H1 (cell line): ENCODE data around the gene CRABP2. TPM values are rescaled to one million over a fixed set of nuclear protein-coding genes. Genes with fewer than 3 reads are reported as not detected.
A peak's percentile ranks its signal among the peaks of the same experiment; 100 is the strongest.

ENCODE experiments used
- POLR2AphosphoS5 ChIP-seq: IDR thresholded peaks from 2 replicates; pipeline ENCODE4 v1.6.1; 2011; ENCODE audit warnings: low read depth, low read length
- polyA plus RNA-seq, 7 experiments: library from polyadenylated mRNA; depleted of rRNA in 3 of 7; stranded (reverse) in 5 of 7; unstranded in 2 of 7; fragments of >200 nt in 5 of 7; fragments of 200-250 nt in 2 of 7; gene quantifications; 1 replicate in 5 of 7; 2 replicates in 1 of 7; 4 replicates in 1 of 7; pipeline versions ENCODE4 v1.2.1 to v1.2.3, GENCODE V29; 2011 to 2013; ENCODE audit warnings: missing spikeins in 2 of 7, mixed read lengths in 2 of 7
- total RNA-seq: library from RNA; stranded (reverse); fragmentation: NEBNext Ultra II Directional; extraction: Animal tissue kit (Norgen Biotek cat#: 25700); gene quantifications from 2 replicates; pipeline ENCODE4 v1.2.1, GENCODE V29; 2021
- TF ChIP-seq, protein P1 (sequence below): fragments of 300-600 bp; sonication (generic); IDR thresholded peaks from 2 replicates; pipeline ENCODE4 v1.7.1; 2012; ENCODE audit warnings: low read length, moderate library complexity, mild to moderate bottlenecking, inconsistent platforms; ENCODE audit not compliant: insufficient replicate concordance
- TF ChIP-seq, protein P2 (sequence below), 3 experiments: IDR thresholded peaks; 1 replicate in 2 of 3; 2 replicates in 1 of 3; pipeline versions ENCODE4 v1.5.1 to v1.6.1; 2011; ENCODE audit warnings: low read length in 3 of 3, mild to moderate bottlenecking in 3 of 3, inconsistent platforms in 2 of 3, low read depth in 1 of 3, moderate library complexity in 1 of 3; ENCODE audit not compliant: insufficient read depth in 1 of 3; ENCODE audit errors: control extremely low read depth in 1 of 3

The CRABP2 gene
- total and polyA plus RNA-seq, 2 of the 8 experiments (the other 6 are each of a cell fraction or from before 2014, with no cell fraction given): 69.2 to 119 TPM

DNA sequence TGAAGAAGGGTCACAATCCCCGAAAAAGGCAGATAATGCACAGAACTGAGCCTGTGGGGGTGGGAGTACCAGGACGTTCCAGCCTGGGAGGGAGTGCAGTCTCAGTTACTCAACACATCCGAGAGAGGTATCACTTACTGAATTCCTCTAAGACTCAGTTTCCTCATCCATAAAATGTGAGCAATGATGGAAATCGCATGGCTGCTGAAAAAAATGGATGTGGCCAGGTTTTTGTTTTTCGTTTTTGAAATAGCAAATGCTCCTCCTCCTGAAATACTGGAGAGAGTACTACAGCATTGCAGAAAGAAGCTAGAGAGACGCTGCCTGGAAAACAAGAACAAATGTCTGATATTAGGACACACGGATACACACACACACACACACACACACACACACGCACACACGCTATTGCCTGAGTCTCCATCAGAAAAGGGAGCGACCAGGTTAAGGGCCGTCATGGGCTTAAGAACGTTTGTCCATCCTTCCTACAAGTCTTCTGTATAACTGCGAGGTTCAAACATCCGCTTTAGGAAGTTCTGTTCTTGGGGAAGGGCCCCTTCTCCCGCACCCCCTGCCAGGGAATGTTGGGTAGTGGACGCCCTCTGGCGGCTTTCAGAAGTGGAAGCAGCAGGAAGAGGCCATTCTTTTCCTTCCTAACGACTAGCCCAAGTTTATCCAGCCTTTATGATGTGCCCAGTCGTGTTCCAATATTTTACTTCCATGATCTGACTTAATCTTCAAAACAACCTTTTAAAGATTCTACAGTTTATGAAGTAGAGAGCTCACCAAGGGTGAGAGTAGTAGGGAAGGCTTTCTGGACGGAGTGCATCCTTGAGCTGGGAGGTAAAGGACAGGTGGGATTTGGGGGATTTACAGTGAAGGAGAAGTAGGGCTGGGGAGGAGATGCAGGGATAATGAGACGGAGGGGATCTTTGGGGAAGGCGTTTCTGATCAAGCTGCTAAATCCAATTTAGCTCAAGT lies 27.5 kb downstream of the CRABP2 start (continued):
- TF ChIP-seq, protein P1, sequence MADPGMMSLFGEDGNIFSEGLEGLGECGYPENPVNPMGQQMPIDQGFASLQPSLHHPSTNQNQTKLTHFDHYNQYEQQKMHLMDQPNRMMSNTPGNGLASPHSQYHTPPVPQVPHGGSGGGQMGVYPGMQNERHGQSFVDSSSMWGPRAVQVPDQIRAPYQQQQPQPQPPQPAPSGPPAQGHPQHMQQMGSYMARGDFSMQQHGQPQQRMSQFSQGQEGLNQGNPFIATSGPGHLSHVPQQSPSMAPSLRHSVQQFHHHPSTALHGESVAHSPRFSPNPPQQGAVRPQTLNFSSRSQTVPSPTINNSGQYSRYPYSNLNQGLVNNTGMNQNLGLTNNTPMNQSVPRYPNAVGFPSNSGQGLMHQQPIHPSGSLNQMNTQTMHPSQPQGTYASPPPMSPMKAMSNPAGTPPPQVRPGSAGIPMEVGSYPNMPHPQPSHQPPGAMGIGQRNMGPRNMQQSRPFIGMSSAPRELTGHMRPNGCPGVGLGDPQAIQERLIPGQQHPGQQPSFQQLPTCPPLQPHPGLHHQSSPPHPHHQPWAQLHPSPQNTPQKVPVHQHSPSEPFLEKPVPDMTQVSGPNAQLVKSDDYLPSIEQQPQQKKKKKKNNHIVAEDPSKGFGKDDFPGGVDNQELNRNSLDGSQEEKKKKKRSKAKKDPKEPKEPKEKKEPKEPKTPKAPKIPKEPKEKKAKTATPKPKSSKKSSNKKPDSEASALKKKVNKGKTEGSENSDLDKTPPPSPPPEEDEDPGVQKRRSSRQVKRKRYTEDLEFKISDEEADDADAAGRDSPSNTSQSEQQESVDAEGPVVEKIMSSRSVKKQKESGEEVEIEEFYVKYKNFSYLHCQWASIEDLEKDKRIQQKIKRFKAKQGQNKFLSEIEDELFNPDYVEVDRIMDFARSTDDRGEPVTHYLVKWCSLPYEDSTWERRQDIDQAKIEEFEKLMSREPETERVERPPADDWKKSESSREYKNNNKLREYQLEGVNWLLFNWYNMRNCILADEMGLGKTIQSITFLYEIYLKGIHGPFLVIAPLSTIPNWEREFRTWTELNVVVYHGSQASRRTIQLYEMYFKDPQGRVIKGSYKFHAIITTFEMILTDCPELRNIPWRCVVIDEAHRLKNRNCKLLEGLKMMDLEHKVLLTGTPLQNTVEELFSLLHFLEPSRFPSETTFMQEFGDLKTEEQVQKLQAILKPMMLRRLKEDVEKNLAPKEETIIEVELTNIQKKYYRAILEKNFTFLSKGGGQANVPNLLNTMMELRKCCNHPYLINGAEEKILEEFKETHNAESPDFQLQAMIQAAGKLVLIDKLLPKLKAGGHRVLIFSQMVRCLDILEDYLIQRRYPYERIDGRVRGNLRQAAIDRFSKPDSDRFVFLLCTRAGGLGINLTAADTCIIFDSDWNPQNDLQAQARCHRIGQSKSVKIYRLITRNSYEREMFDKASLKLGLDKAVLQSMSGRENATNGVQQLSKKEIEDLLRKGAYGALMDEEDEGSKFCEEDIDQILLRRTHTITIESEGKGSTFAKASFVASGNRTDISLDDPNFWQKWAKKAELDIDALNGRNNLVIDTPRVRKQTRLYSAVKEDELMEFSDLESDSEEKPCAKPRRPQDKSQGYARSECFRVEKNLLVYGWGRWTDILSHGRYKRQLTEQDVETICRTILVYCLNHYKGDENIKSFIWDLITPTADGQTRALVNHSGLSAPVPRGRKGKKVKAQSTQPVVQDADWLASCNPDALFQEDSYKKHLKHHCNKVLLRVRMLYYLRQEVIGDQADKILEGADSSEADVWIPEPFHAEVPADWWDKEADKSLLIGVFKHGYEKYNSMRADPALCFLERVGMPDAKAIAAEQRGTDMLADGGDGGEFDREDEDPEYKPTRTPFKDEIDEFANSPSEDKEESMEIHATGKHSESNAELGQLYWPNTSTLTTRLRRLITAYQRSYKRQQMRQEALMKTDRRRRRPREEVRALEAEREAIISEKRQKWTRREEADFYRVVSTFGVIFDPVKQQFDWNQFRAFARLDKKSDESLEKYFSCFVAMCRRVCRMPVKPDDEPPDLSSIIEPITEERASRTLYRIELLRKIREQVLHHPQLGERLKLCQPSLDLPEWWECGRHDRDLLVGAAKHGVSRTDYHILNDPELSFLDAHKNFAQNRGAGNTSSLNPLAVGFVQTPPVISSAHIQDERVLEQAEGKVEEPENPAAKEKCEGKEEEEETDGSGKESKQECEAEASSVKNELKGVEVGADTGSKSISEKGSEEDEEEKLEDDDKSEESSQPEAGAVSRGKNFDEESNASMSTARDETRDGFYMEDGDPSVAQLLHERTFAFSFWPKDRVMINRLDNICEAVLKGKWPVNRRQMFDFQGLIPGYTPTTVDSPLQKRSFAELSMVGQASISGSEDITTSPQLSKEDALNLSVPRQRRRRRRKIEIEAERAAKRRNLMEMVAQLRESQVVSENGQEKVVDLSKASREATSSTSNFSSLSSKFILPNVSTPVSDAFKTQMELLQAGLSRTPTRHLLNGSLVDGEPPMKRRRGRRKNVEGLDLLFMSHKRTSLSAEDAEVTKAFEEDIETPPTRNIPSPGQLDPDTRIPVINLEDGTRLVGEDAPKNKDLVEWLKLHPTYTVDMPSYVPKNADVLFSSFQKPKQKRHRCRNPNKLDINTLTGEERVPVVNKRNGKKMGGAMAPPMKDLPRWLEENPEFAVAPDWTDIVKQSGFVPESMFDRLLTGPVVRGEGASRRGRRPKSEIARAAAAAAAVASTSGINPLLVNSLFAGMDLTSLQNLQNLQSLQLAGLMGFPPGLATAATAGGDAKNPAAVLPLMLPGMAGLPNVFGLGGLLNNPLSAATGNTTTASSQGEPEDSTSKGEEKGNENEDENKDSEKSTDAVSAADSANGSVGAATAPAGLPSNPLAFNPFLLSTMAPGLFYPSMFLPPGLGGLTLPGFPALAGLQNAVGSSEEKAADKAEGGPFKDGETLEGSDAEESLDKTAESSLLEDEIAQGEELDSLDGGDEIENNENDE: no peak
- TF ChIP-seq, protein P2, sequence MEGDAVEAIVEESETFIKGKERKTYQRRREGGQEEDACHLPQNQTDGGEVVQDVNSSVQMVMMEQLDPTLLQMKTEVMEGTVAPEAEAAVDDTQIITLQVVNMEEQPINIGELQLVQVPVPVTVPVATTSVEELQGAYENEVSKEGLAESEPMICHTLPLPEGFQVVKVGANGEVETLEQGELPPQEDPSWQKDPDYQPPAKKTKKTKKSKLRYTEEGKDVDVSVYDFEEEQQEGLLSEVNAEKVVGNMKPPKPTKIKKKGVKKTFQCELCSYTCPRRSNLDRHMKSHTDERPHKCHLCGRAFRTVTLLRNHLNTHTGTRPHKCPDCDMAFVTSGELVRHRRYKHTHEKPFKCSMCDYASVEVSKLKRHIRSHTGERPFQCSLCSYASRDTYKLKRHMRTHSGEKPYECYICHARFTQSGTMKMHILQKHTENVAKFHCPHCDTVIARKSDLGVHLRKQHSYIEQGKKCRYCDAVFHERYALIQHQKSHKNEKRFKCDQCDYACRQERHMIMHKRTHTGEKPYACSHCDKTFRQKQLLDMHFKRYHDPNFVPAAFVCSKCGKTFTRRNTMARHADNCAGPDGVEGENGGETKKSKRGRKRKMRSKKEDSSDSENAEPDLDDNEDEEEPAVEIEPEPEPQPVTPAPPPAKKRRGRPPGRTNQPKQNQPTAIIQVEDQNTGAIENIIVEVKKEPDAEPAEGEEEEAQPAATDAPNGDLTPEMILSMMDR (IDR thresholded peaks at IDR 0.05; ENCODE audit: control extremely low read depth in 1 of 3, insufficient read depth in 1 of 3, low read depth in 1 of 3, low read length in 3 of 3): peak in 2 of 3 experiments; percentile 92 to 97; a peak in 3 of 4 replicates
- TF ChIP-seq POLR2AphosphoS5: no peak
